GM12878 (cell line): Measurements from ENCODE around the gene MAN1B1. TPM values are rescaled to one million over a fixed set of nuclear protein-coding genes. Genes with fewer than 3 reads are reported as not detected.

Source experiments
- CHD1 ChIP-seq: IDR thresholded peaks from 2 replicates; pipeline ENCODE4 v1.6.1; 2012; ENCODE audit warnings: low read depth, low read length, improper control_type of control experiment
- EGR1 ChIP-seq, 2 experiments: IDR thresholded peaks; 1 replicate in 1 of 2; 2 replicates in 1 of 2; pipeline ENCODE4 v1.6.1; 2011 to 2012; ENCODE audit warnings: low read depth in 2 of 2, low read length in 2 of 2, borderline replicate concordance in 1 of 2, mild to moderate bottlenecking in 1 of 2, moderate library complexity in 1 of 2
- NBN ChIP-seq: fragments of 450-650 bp; IDR thresholded peaks from 2 replicates; pipeline ENCODE4 v1.6.1; 2016
- NFYB ChIP-seq: IDR thresholded peaks from 2 replicates; pipeline ENCODE4 v1.6.1; 2011; ENCODE audit warnings: low read depth, mild to moderate bottlenecking, low read length, improper control_type of control experiment, moderate library complexity; ENCODE audit not compliant: insufficient read depth
- NR2C2 ChIP-seq: IDR thresholded peaks from 2 replicates; pipeline ENCODE4 v1.6.1; 2011; ENCODE audit warnings: borderline replicate concordance, low read depth; ENCODE audit not compliant: control insufficient read depth, insufficient read length
- PAX8 ChIP-seq: fragments of 450-650 bp; IDR thresholded peaks from 2 replicates; pipeline ENCODE4 v1.6.1; 2017; ENCODE audit warnings: mild to moderate bottlenecking, moderate library complexity
- PML ChIP-seq: IDR thresholded peaks from 2 replicates; pipeline ENCODE4 v1.6.1; 2012; ENCODE audit warnings: low read length, inconsistent platforms
- RELA ChIP-seq: fragments of 450-650 bp; IDR thresholded peaks from 2 replicates; pipeline ENCODE4 v1.8.0; 2014; ENCODE audit warnings: borderline replicate concordance; ENCODE audit not compliant: partially characterized antibody
- RFX5 ChIP-seq: IDR thresholded peaks from 2 replicates; pipeline ENCODE4 v1.6.1; 2011; ENCODE audit warnings: low read depth, low read length, improper control_type of control experiment
- ZBED1 ChIP-seq: IDR thresholded peaks from 2 replicates; pipeline ENCODE4 v1.6.1; 2016; ENCODE audit warnings: borderline replicate concordance
- polyA plus RNA-seq, 11 experiments: library from polyadenylated mRNA; depleted of rRNA in 4 of 11; unstranded in 6 of 11; stranded (reverse) in 5 of 11; fragments of >200 nt; fragmentation: Nextera tagmentation in 4 of 11; fragmentation: Illumina TruSeq in 1 of 11; extraction: Ambion mirVana in 4 of 11; extraction: Trizol in 1 of 11; gene quantifications; 1 replicate in 1 of 11; 2 replicates in 10 of 11; pipeline versions ENCODE4 v1.2.1 to v1.2.3, GENCODE V29; 2011 to 2016; ENCODE audit warnings: inconsistent platforms in 2 of 11, missing spikeins in 2 of 11, low read depth in 1 of 11
- total RNA-seq, 4 experiments: library from RNA; depleted of rRNA in 3 of 4; stranded (reverse); fragments of >200 nt in 3 of 4; fragmentation: Illumina TruSeq in 1 of 4; extraction: Trizol in 1 of 4; gene quantifications; 2 replicates each; pipeline versions ENCODE4 v1.2.1 to v1.2.3, GENCODE V29; 2013 to 2021
- TF ChIP-seq, protein P1 (sequence below): fragments of 450-650 bp; formaldehyde crosslinking; IDR thresholded peaks from 2 replicates; pipeline ENCODE4 v1.5.0; 2022; ENCODE audit warnings: mild to moderate bottlenecking, missing genetic modification characterization
- TF ChIP-seq, protein P2 (sequence below): fragments of 450-650 bp; IDR thresholded peaks from 2 replicates; pipeline ENCODE4 v1.6.1; 2017; ENCODE audit warnings: mild to moderate bottlenecking, moderate library complexity

Gene MAN1B1
- total and polyA plus RNA-seq, 10 of the 15 experiments (the other 5 are each of a cell fraction or from before 2014, with no cell fraction given) = 0.71 to 34.1 (median 22.7) TPM

- TF ChIP-seq, protein P1, sequence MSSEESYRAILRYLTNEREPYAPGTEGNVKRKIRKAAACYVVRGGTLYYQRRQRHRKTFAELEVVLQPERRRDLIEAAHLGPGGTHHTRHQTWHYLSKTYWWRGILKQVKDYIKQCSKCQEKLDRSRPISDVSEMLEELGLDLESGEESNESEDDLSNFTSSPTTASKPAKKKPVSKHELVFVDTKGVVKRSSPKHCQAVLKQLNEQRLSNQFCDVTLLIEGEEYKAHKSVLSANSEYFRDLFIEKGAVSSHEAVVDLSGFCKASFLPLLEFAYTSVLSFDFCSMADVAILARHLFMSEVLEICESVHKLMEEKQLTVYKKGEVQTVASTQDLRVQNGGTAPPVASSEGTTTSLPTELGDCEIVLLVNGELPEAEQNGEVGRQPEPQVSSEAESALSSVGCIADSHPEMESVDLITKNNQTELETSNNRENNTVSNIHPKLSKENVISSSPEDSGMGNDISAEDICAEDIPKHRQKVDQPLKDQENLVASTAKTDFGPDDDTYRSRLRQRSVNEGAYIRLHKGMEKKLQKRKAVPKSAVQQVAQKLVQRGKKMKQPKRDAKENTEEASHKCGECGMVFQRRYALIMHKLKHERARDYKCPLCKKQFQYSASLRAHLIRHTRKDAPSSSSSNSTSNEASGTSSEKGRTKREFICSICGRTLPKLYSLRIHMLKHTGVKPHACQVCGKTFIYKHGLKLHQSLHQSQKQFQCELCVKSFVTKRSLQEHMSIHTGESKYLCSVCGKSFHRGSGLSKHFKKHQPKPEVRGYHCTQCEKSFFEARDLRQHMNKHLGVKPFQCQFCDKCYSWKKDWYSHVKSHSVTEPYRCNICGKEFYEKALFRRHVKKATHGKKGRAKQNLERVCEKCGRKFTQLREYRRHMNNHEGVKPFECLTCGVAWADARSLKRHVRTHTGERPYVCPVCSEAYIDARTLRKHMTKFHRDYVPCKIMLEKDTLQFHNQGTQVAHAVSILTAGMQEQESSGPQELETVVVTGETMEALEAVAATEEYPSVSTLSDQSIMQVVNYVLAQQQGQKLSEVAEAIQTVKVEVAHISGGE = no peak
- no peak for TF ChIP-seq PML
- TF ChIP-seq NFYB = no peak
- no peak for TF ChIP-seq NR2C2
- TF ChIP-seq, protein P2, sequence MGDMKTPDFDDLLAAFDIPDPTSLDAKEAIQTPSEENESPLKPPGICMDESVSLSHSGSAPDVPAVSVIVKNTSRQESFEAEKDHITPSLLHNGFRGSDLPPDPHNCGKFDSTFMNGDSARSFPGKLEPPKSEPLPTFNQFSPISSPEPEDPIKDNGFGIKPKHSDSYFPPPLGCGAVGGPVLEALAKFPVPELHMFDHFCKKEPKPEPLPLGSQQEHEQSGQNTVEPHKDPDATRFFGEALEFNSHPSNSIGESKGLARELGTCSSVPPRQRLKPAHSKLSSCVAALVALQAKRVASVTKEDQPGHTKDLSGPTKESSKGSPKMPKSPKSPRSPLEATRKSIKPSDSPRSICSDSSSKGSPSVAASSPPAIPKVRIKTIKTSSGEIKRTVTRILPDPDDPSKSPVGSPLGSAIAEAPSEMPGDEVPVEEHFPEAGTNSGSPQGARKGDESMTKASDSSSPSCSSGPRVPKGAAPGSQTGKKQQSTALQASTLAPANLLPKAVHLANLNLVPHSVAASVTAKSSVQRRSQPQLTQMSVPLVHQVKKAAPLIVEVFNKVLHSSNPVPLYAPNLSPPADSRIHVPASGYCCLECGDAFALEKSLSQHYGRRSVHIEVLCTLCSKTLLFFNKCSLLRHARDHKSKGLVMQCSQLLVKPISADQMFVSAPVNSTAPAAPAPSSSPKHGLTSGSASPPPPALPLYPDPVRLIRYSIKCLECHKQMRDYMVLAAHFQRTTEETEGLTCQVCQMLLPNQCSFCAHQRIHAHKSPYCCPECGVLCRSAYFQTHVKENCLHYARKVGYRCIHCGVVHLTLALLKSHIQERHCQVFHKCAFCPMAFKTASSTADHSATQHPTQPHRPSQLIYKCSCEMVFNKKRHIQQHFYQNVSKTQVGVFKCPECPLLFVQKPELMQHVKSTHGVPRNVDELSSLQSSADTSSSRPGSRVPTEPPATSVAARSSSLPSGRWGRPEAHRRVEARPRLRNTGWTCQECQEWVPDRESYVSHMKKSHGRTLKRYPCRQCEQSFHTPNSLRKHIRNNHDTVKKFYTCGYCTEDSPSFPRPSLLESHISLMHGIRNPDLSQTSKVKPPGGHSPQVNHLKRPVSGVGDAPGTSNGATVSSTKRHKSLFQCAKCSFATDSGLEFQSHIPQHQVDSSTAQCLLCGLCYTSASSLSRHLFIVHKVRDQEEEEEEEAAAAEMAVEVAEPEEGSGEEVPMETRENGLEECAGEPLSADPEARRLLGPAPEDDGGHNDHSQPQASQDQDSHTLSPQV = no peak
- no peak for TF ChIP-seq RFX5
- no peak for TF ChIP-seq RELA
- no peak for TF ChIP-seq CHD1
- no peak for TF ChIP-seq ZBED1
- no peak for TF ChIP-seq PAX8
- TF ChIP-seq EGR1 (IDR thresholded peaks at IDR 0.05; ENCODE audit: borderline replicate concordance in 1 of 2, low read depth in 2 of 2, low read length in 2 of 2) = no peak
- TF ChIP-seq NBN = no peak
- TF ChIP-seq, all 136 proteins: peak for 0
Observed at GRCh38 chr9:137115394-137116026, 28.7 kb downstream of the MAN1B1 start (continued).
